HL-60 (cell line): ENCODE results near the gene RAX2.

ENCODE experiments used
- DNase-seq, 2 experiments: peaks; one replicate each; pipeline ENCODE4 v3.0.0-alpha.2; 2010 to 2020; ENCODE audit warnings: low read depth in 1 of 2, low spot score in 1 of 2
- H3K27ac ChIP-seq: fragments of 250-450 bp; sonication (Bioruptor Pico); replicated peaks from 2 replicates; pipeline ENCODE4 v1.5.1; 2020; ENCODE audit warnings: mild to moderate bottlenecking, moderate library complexity
- H3K27me3 ChIP-seq: fragments of 250-450 bp; sonication (Bioruptor Pico); 2 replicates; pipeline ENCODE4 v1.5.1; 2021; ENCODE audit warnings: mild to moderate bottlenecking, moderate library complexity; ENCODE audit not compliant: insufficient read depth, poor library complexity, severe bottlenecking
- H3K4me3 ChIP-seq: replicated peaks from 2 replicates; pipeline ENCODE4 v1.5.1; 2011; ENCODE audit warnings: mild to moderate bottlenecking, control low read depth, low read length; ENCODE audit not compliant: insufficient read depth
- CTCF ChIP-seq: IDR thresholded peaks from one replicate; pipeline ENCODE4 v1.5.1; 2011; ENCODE audit warnings: low read length, control low read depth, inconsistent platforms; ENCODE audit not compliant: insufficient read depth
- GABPA ChIP-seq: IDR thresholded peaks from 2 replicates; pipeline ENCODE4 v1.6.1; 2012; ENCODE audit warnings: low read depth
- POLR2AphosphoS5 ChIP-seq: IDR thresholded peaks from 2 replicates; pipeline ENCODE4 v1.6.1; 2012; ENCODE audit warnings: low read depth
- REST ChIP-seq: IDR thresholded peaks from 2 replicates; pipeline ENCODE4 v1.6.1; 2012; ENCODE audit warnings: low read depth; ENCODE audit not compliant: insufficient replicate concordance
- SPI1 ChIP-seq: IDR thresholded peaks from 2 replicates; pipeline ENCODE4 v1.6.1; 2012; ENCODE audit warnings: low read depth, mild to moderate bottlenecking, borderline replicate concordance

Gene RAX2

GRCh38 chr19:3782903-3783302, 10.9 kb upstream of the RAX2 start:
- TF ChIP-seq SPI1 (no peak), REST (no peak), GABPA (no peak), POLR2AphosphoS5 (no peak), CTCF (no peak)
- H3K4me3 ChIP-seq: no peak overlapping the region
- H3K27ac ChIP-seq: no peak overlapping the region
- DNase-seq: no peak
- no peaks in the 10 kb centered on the region for H3K27me3 ChIP-seq

- Histone ChIP-seq H3K27me3 (no peaks in the 10 kb centered on the region), H3K27ac (no peak overlapping the region), H3K4me3 (no peak overlapping the region)
- no peak for DNase-seq
- TF ChIP-seq GABPA (no peak), SPI1 (no peak), REST (no peak), CTCF (no peak), POLR2AphosphoS5 (no peak)
Measured at GRCh38 chr19:3782330-3782729, 10.3 kb upstream of the RAX2 start.

DNA sequence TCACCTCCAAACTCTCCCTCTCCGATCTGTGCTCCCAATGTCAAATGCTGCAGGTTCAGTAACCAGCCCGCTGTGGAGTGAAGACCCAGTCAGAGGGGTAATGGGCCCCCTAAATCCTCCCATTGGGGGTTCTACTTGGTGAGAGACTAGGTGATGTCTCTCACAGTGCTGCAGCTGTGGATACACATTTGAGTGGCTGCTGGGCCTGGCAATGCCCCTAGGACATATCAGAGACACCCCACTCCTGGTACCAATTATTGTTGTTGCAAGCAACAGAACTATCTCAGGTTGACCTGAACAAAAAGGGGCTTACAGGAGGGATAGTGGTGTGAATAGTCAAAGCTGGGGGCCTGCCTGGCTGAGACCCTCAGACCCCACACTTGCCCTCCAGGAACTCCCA, 9.6 kb upstream of the RAX2 start:
- TF ChIP-seq REST (no peak), CTCF (no peak), GABPA (no peak), SPI1 (no peak), POLR2AphosphoS5 (0 out of 2 replicates have a peak, but pooled peaks have one; percentile 12)
- no peaks in the 10 kb centered on the region for H3K27me3 ChIP-seq
- H3K4me3 ChIP-seq: no peak overlapping the region
- H3K27ac ChIP-seq: no peak overlapping the region
- no peak for DNase-seq
